Measurements from ENCODE around the gene CDH12.
"Not testable (repeated sequence)": the region's sequence is repeated elsewhere in the genome, so short reads cannot be mapped to it uniquely, and the experiment has no call there.

The CDH12 gene

GRCh38 chr5:22852807-22853660, at the start of gene CDH12:
Gene CDH12 (minus strand): TSS chr5:22853344.
- no peak for DNase-seq

DNA sequence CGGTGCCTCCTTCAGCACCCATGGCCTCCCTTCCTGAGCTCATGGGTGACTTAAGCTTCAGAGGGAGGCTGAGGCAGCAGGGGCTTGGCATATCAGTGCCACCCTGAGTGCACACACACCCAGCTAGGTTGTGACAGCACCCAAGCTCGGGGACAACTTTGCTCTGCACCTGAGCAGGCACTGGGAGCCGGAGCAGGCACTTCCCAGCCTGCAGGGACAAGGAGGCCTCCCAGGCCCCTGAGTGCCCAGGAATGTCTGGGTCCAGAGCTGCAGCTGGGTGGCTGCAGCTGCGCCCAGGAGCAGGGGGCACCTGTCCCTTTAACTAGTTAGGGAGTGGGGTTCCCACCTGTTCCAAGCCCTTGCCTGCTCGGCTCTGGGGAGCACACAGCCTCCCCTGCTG, 48.7 kb upstream of the CDH12 start:
- DNase-seq, result no peak

- DNase-seq, result no peak
Measured at GRCh38 chr5:22900801-22901310, 47.7 kb upstream of the CDH12 start.

GRCh38 chr5:22899341-22899740, 46.2 kb upstream of the CDH12 start:
- no peak for DNase-seq

- no peak for DNase-seq
Measured at GRCh38 chr5:22896152-22896551, 43.0 kb upstream of the CDH12 start.

DNA sequence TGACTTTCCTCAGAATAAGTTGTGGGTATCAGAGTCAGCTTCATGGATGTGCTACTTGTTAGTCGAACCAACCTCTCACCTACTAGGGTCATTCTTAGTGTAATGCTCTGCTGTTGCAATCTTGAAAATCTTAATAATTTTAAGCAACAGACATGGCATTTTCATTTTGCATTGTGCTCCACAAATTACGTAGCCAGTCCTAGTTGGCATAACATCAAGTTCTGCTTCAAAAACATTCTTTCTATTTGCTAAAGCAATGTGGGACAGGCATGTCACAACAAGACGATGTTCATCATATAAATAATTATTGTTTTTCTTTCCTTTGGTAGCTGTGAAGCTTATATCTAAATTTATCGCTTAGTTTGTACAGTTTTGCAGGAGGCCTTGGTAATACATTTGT, 39.3 kb upstream of the CDH12 start:
- DNase-seq, result no peak

DNA sequence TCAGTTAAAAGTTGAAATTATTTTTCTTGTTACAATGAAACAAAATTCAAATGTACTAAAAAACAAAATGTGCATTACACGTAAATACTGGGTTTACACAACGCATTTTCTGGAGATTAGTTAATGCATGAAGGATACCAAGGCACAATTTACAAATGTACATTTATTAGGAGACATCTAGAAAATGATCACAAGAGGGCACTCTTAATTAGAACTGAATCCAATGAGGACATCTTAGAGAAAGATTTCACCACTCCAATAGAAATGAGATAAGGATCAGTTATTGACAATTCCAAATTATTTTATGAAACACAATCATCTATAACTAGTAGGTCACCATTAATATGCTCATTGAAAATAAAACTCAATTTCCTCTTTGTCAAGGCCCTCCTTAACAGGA, 36.6 kb upstream of the CDH12 start:
- no peak for DNase-seq

GRCh38 chr5:22887566-22887965, 34.4 kb upstream of the CDH12 start:
- no peak for DNase-seq

DNA sequence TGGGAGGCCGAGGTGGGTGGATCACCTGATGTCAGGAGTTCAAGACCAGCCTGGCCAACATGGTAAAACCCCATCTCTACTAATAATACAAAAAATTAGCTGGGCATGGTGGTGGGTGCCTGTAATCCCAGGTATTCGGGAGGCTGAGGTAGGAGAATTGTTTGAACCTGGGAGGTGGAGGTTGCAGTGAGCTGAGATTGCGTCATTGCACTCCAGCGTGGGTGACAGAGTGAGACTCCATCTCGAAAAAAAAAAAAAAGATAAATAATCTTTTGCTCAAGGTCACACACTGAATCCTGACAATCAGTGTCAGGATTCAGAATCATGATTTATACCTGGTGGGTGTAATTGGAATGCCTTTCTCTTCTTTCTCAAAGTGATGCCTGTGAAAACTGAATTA, 5.8 kb upstream of the CDH12 start:
- DNase-seq, result not testable (repeated sequence)

- DNase-seq, result no peak
Measured at GRCh38 chr5:22855824-22856223, 2.7 kb upstream of the CDH12 start.

- no peak for DNase-seq
Measured at GRCh38 chr5:22850981-22851380, 2.2 kb downstream of the CDH12 start.

- no peak for DNase-seq
Measured at GRCh38 chr5:22846693-22847092, 6.5 kb downstream of the CDH12 start.

GRCh38 chr5:22844636-22845035, 8.5 kb downstream of the CDH12 start:
- DNase-seq, result no peak

DNA sequence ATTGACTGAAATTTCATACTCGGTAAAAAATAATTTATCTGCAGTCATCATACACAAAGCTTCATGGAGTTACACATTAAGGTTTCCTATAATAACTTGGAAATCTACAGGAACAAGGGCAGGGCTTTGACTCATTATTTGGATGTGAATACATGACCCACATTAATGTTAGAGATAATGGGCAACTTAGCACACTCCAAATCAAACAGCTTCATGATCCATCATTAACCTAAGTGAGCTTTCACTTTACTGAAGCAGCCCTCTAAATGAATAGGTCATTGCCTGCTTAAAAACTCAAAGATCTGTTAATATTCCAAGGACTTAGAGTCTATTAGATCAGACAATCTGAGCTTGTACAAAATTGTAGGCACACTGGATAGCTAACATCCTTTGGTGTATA, 9.0 kb downstream of the CDH12 start:
- no peak for DNase-seq

GRCh38 chr5:22842574-22842973, 10.6 kb downstream of the CDH12 start:
- no peak for DNase-seq

DNA sequence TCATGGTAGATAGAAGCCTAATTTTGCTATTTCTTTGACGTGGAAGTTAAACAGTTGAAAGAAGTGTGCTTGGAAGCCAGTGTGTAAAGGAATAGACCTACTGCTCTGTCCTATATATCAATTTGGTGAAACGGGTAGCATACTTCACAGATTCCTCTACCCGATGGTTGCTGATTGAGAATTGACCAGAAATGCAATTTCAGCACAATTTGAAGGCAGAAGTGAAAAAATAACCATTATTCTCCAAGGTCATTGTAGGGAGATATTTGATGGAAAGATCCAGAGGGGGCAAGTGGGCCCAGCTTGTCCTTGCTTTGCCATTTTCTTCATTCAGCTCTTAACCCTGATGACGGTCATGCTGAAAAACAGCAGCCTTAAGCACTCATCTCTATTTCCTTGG, 15.3 kb downstream of the CDH12 start:
- no peak for DNase-seq

GRCh38 chr5:22835686-22836085, 17.5 kb downstream of the CDH12 start:
- DNase-seq, result no peak

DNA sequence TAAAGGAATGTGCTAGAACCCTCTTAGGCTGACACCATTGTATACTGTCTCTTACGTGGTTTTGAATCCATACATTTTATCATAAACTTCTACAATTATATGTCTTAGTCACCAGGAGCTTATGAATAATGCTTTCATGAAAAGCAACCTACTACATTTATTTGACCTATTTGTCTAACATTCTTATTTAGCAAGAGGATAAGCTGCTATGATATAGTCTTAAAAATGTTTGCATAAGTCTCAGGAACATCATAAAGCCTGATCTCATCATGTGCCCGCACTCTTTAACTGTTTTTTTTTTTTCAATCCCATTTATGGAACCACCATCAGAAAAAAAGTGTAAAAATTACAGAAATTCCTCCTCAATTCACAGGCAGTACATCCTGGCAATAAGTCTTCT, 59.7 kb downstream of the CDH12 start:
- no peak for DNase-seq

GRCh38 chr5:22787807-22788206, 65.3 kb downstream of the CDH12 start:
- DNase-seq, result no peak

- no peak for DNase-seq
Measured at GRCh38 chr5:22787398-22787797, 65.7 kb downstream of the CDH12 start.

- DNase-seq, result no peak
Measured at GRCh38 chr5:22780756-22781155, 72.4 kb downstream of the CDH12 start.

GRCh38 chr5:22779499-22779898, 73.6 kb downstream of the CDH12 start:
- DNase-seq, result no peak

DNA sequence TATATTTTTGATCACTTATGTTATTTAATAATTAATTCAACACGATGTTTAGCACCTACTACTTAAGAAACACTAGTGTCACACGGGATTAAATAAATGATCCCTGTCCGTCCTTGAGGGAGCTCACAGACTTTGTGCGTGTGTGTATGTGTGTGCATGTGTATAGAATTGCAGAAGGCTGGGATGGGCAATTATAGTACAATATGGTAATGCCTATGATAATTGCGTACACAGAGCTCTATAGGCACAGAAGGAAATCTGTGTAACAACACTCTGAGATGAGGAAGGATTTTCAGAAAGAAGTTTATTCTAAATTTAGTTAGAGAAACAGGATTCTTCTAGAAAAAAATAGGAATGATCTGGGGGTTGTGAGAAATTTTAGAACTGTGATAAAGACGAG, 76.9 kb downstream of the CDH12 start:
- no peak for DNase-seq

DNA sequence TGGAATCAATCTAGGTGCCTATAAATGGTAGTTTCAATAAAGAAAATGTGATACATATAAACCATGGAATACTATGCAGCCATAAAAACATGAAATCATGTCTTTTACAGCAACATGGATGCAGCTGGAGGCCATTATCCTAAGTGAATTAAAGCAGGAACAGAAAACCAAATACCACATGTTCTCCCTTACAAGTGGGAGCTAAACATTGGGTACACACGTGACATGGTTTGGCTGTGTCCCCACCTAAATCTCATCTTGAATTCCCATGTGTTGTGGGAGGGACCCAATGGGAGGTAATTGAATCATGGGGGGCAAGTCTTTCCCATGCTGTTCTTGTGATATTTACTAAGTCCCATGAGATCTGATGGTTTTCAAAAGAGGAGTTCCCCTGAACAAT, 78.9 kb downstream of the CDH12 start:
- not testable (repeated sequence) for DNase-seq

DNA sequence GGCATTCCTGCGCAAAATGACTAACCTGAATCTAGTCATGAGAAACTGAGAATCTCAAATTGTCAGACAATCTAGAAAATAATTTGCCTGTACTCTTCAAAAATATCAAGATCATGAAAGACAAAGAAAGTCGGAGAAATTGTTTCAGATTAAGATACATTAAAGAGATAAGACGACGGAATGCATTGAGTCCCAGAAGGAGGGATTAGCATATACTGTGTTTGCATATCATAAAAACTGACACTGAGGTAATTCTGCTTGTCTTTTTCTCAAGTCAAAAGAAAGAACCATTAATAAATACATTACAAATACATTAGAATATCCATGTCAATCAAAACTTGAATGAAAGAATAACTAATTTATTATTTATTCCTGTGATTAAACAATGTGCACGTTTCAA, 88.4 kb downstream of the CDH12 start:
- no peak for DNase-seq

Data from activated CD4-positive, alpha-beta T cell treated with anti-CD3 and anti-CD28 coated beads for 4 hours (primary cell).